GM21737 (cell line): ENCODE data around the gene TMEM260.
"Not testable (repeated sequence)": the region's sequence is repeated elsewhere in the genome, so short reads cannot be mapped to it uniquely, and the experiment has no call there.

ENCODE experiments used
- ATAC-seq: cut with Tn5 transposase; IDR thresholded peaks from one replicate; pipeline ENCODE4 v1.9.1; 2021; ENCODE audit warnings: mild to moderate bottlenecking, moderate library complexity; ENCODE audit not compliant: unreplicated experiment

TMEM260 gene

DNA sequence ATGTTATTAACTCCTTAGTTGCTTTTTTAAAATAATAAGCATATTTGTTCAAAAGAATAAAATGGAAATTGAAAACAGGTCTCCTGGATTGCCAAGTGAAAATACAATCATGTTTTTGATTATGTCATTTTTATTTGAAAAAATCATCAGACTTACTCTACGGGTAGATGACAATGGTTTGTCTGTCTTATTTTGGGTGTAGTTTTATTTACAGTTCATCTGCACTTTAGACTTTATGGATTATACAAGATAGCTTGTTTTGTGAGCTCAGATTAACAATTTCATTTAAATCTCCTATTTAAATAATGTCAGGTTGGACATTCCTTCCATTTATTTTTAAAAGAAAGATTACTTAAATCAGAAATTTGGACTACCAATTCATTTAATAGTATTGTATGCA is 14.8 kb downstream of the TMEM260 start:
- no peak for ATAC-seq

DNA sequence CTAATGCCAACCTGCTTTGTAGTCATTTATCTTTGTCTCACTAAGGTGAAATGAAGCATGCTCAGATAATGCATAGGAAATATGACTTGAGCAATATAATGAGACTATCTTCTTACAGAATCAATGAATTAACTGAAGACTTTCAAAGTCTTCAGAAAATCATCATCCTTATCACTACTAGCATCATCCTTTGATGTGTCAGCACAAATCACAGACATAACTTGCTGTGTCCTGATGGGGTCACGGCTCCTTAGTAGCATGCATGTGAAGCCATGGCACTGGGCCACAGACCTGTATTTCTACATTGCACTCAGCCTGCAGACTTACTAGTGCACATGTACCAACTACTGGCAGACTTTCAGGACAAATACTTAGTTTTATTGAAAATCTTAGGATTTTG is 18.9 kb downstream of the TMEM260 start:
- no peak for ATAC-seq

GRCh38 chr14:56603648-56604047 is 24.1 kb downstream of the TMEM260 start:
- no peak for ATAC-seq

GRCh38 chr14:56608689-56609088 is 29.1 kb downstream of the TMEM260 start:
- no peak for ATAC-seq

GRCh38 chr14:56611663-56612062 is 32.1 kb downstream of the TMEM260 start:
- ATAC-seq: not testable (repeated sequence)

DNA sequence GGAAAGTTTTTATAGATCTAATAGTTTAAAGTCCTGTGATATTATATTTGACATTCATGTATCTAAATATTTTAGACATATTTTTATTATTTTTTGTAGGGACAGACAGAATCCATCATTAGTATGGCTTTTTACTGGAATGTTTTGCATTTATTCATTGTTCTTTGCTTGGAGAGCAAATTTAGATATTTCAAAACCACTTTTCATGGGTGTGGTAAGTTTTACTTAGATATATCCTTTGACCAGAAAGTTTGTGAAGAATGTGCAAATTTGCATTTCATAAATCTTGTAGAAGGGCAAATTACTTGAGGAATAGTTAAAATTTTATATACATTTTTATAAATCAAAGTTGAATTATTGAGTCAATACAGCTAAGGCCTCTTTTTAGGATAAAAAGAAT is 37.5 kb downstream of the TMEM260 start:
- no peak for ATAC-seq

DNA sequence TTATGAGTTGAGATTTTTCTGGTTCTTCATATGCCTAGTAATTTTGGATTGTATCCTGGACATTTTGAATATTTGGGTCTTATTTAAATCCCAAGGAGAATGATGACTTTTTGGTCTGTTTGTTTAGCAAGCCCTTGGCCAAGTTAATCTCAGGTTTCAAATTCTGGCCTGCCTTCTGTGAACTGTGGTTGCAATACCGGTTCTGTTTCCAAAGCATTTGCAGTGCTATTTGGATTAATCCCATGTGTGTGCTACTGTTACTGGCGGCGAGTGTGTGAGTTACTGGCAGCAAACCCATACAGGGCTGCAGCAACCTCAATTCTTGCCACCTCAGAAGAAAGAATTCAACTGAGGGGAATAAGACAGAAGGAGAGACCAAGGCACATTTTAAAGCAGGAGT is 51.1 kb downstream of the TMEM260 start:
- ATAC-seq: no peak

DNA sequence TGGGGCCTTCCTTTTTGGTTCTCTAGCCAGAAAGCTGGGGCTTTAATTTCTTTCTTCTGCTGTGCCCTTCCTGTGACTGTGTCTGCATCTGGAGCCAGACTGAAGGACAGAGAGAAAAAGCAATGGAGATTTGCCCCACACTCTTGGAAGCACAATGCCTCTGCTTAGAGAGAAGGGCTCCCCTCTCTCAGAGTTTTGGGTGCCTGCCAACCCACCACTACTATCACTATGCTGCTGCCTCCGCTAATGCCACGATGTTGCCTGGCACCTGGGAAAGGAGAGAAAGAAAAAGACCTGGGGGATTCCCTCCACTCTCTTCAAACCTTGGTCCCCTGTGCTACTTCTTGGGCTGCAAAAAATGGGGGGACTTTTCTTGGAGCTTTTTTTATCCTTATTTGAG is 52.6 kb downstream of the TMEM260 start:
- ATAC-seq: no peak

- ATAC-seq: no peak
These were observed 53.9 kb downstream of the TMEM260 start for GRCh38 chr14:56633544-56633943.

DNA sequence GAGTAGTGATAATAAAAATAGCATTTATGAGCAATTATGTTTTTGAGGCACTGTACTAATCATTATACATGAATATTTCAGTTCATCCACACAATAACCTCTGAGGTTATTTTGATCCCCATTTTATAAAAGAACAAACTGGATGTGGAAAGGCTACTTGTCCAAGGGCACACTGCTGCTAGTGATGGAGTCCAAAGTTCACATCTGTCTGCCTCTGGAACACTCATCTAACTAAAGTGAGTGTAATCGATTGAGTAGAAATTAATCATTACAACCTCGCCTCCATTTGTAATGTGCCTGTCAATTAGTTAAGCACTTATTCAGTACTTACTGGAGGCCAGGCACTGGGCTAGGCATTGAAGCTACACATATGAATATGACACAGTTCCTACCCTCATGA is 55.4 kb downstream of the TMEM260 start:
- ATAC-seq: no peak

- no peak for ATAC-seq
These were observed 67.9 kb downstream of the TMEM260 start for GRCh38 chr14:56647493-56647892.

- ATAC-seq: no peak
These were observed 69.1 kb downstream of the TMEM260 start for GRCh38 chr14:56648508-56649301.

DNA sequence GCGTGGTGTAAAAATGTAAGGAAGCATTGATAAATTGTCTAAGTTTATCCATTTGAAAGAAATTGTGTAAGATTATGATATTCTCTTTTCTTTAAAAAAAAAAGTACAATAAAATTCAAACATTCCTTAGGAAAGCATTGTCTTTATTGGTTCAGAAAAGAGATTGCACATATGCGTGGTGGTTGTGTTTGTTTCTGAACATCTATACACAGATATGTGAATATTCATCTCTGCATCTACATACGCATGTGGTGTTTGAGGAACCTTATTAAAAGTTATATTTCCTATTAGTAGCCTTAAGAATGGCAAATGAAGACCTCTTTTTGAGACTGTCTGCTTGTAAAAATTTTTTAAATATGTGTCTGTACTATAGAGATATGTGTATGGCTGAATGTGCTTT is 69.8 kb downstream of the TMEM260 start:
- ATAC-seq: no peak

- ATAC-seq: no peak
These were observed 70.5 kb downstream of the TMEM260 start for GRCh38 chr14:56650048-56650447.

DNA sequence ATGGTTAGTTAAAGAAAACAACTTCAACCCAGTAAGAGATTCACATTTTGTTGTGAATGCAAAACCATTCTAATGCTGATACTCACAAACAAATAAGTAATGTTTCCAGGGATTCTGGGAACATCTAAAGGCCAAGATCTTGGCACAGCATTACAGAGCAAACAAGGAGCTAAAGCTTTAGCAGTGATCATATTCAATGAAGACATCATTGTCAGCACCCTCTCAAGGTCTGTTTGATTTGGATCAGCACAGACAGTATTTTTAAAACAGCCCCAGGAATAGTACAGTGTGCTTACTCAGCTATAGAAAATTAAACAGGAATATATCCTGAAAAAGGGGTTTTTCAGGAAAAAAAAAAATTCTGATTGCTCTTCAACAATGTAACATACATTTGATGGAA is 71.4 kb downstream of the TMEM260 start:
- no peak for ATAC-seq

DNA sequence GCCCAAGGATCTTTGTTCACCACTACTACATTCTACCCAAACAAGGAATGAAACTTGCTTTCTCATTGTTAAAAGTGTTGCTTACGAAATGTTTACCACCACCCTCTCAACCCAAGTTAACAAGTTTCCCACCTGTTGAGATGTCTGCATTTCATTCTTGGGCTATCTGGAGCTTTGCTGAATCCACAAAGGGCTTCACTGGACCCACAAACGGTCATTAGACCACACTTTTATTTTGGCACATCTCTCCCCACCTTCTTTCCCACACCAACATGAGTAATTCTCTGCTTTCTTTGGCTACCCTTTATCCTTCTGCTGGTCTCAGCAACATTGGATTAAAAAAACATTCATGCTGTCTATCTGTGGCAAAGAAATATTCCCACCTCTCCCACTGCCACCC is 78.0 kb downstream of the TMEM260 start:
- ATAC-seq: no peak

DNA sequence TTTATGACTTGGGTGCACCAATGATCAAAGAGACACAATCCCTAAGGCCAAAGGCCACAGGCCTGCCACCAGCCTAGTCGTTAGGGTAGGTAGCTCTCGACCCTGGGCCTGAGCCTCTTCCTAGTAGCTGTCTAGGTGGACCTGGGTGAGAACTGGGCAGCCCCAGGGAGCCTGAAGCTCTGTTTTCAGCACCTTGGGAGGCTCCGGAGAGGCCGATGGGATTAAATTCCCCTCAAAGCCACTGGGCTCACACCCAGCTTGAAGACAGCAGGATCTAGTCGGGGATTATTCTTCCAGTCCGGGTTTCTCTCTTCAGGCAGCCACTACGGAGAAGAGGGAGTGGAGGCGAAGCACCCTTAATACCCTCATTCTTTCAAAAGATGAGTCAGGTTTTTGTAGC is 79.8 kb downstream of the TMEM260 start:
- ATAC-seq: no peak

- ATAC-seq: no peak
These were observed 80.5 kb downstream of the TMEM260 start for GRCh38 chr14:56659964-56660551.

DNA sequence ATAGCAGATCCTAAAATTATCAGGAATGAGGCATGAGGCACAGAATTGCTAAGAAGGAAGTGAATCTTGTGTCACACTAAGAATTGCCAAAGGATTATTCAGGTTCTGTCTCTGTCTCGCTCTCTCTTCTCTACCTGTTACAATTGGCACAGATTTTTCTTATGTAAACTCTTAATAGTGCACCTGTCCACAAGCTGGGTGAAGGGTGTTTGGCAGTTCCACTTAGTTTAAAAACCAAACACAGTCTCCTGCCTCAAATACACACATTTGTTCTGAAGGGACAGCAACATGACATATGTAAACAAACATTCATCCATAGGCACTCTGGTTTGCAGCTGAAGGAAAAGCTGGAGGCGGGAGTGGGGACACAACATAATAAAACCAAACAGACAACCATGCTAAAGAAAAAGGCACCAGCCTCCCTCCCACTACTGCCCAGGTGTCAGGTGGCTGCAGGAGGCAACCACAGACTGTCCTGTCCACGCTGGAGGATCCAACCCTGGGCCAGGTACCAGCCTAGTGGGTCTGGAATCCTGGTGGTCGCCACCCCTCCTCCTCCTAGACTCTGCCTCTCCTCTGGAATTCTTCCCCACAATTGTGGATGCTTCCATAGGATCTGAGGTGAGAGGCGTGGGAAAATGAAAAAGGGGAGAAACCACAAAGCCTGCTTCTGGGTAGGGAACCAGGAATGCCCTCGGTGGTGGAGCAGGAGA is 81.2 kb downstream of the TMEM260 start:
- ATAC-seq: no peak

GRCh38 chr14:56661478-56661877 is 81.9 kb downstream of the TMEM260 start:
- no peak for ATAC-seq

- no peak for ATAC-seq
These were observed 85.3 kb downstream of the TMEM260 start for GRCh38 chr14:56664811-56665421.

DNA sequence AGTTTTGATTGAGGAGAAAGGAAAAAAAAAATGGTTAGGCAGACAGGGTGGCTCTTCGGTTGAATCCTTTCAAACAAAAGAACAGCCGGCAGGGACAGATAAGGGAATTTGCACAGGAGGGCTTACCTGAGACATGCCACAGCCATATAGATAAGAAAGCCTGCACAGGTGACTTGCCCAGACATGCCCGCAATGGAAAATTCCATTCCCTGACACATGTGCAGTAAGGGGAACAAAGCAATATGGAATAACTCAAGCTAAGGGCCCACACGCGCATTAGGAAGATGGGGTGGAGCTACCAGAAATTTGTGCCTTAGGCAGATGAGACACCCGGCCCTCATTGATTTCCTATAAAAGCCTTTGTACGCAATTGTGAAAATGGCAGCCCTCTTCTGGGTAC is 86.7 kb downstream of the TMEM260 start:
- ATAC-seq: no peak
